ENCODE results near the gene TBL1Y.

TBL1Y gene

GRCh38 chrY:6974971-6975370 is 64.5 kb downstream of the TBL1Y start:
- H3K79me1 ChIP-seq (ENCODE audit: low read length), result no peaks in the 10 kb centered on the region
- H2AK5ac ChIP-seq (ENCODE audit: low read length), result no peak overlapping the region
- no peak for DNase-seq

GRCh38 chrY:6977783-6978182 is 67.3 kb downstream of the TBL1Y start:
- Histone ChIP-seq H2BK120ac (ENCODE audit: low read depth, low read length) (no peak overlapping the region), H2BK5ac (ENCODE audit: low read length) (no peak overlapping the region), H3K79me2 (ENCODE audit: control insufficient read depth, insufficient read depth, low read length) (no peaks in the 10 kb centered on the region), H3K79me1 (ENCODE audit: low read length) (no peaks in the 10 kb centered on the region), H3K4ac (ENCODE audit: low read depth, low read length) (no peak overlapping the region), H3K18ac (ENCODE audit: low read length) (no peak overlapping the region), H3K27me3 (ENCODE audit: insufficient read depth, low read length, poor library complexity) (no peaks in the 10 kb centered on the region), H2AK5ac (ENCODE audit: low read length) (no peak overlapping the region), H3K23ac (ENCODE audit: low read length) (no peak overlapping the region), H2BK15ac (replicated peaks; ENCODE audit: low read depth) (no peak overlapping the region), H4K8ac (ENCODE audit: low read depth, low read length) (no peak overlapping the region), H3K4me2 (ENCODE audit: low read length) (no peak overlapping the region), H3K27ac (ENCODE audit: low read depth, low read length) (no peak overlapping the region), H3K56ac (ENCODE audit: low read length) (no peak overlapping the region), H3K36me3 (ENCODE audit: control insufficient read depth, insufficient read depth, low read length) (no peaks in the 10 kb centered on the region), H4K5ac (ENCODE audit: low read length) (no peak overlapping the region), H3K9ac (ENCODE audit: low read length) (no peak overlapping the region), H3K4me1 (ENCODE audit: control insufficient read depth, low read depth, low read length) (no peaks in the 10 kb centered on the region), H3K4me3 (ENCODE audit: low read length) (no peak overlapping the region)
- WGBS (ENCODE audit: extremely low coverage, insufficient coverage, low lambda C conversion rate), result no CpG with 5 or more reads among the region's 5 CpGs
- DNase-seq, result no peak

More at GRCh38 chrY:6974971-6975370, 64.5 kb downstream of the TBL1Y start:
- Histone ChIP-seq H3K4ac (ENCODE audit: low read depth, low read length) (no peak overlapping the region), H3K9ac (ENCODE audit: low read length) (no peak overlapping the region), H3K18ac (ENCODE audit: low read length) (no peak overlapping the region), H3K27me3 (ENCODE audit: insufficient read depth, low read length, poor library complexity) (no peaks in the 10 kb centered on the region), H3K36me3 (ENCODE audit: control insufficient read depth, insufficient read depth, low read length) (no peaks in the 10 kb centered on the region), H3K4me2 (ENCODE audit: low read length) (no peak overlapping the region), H3K4me3 (ENCODE audit: low read length) (no peak overlapping the region), H2BK120ac (ENCODE audit: low read depth, low read length) (no peak overlapping the region), H2BK5ac (ENCODE audit: low read length) (no peak overlapping the region), H3K79me2 (ENCODE audit: control insufficient read depth, insufficient read depth, low read length) (no peaks in the 10 kb centered on the region), H3K4me1 (ENCODE audit: control insufficient read depth, low read depth, low read length) (no peaks in the 10 kb centered on the region), H3K56ac (ENCODE audit: low read length) (no peak overlapping the region), H3K23ac (ENCODE audit: low read length) (no peak overlapping the region), H3K27ac (ENCODE audit: low read depth, low read length) (no peak overlapping the region), H4K5ac (ENCODE audit: low read length) (no peak overlapping the region), H4K8ac (ENCODE audit: low read depth, low read length) (no peak overlapping the region), H2BK15ac (replicated peaks; ENCODE audit: low read depth) (no peak overlapping the region)
- WGBS (ENCODE audit: extremely low coverage, insufficient coverage, low lambda C conversion rate), result no CpG with 5 or more reads among the region's 4 CpGs

GRCh38 chrY:6983221-6983620 is 72.7 kb downstream of the TBL1Y start:
- Histone ChIP-seq H4K5ac (ENCODE audit: low read length) (no peak overlapping the region), H3K4me3 (ENCODE audit: low read length) (no peak overlapping the region), H2BK120ac (ENCODE audit: low read depth, low read length) (no peak overlapping the region), H2BK15ac (replicated peaks; ENCODE audit: low read depth) (no peak overlapping the region), H3K18ac (ENCODE audit: low read length) (no peak overlapping the region), H3K27me3 (ENCODE audit: insufficient read depth, low read length, poor library complexity) (no peaks in the 10 kb centered on the region), H2AK5ac (ENCODE audit: low read length) (no peak overlapping the region), H3K23ac (ENCODE audit: low read length) (no peak overlapping the region), H3K79me2 (ENCODE audit: control insufficient read depth, insufficient read depth, low read length) (no peaks in the 10 kb centered on the region), H3K36me3 (ENCODE audit: control insufficient read depth, insufficient read depth, low read length) (no peaks in the 10 kb centered on the region), H2BK5ac (ENCODE audit: low read length) (no peak overlapping the region), H3K9ac (ENCODE audit: low read length) (no peak overlapping the region), H4K8ac (ENCODE audit: low read depth, low read length) (no peak overlapping the region), H3K4ac (ENCODE audit: low read depth, low read length) (no peak overlapping the region), H3K4me2 (ENCODE audit: low read length) (no peak overlapping the region), H3K79me1 (ENCODE audit: low read length) (no peaks in the 10 kb centered on the region), H3K27ac (ENCODE audit: low read depth, low read length) (no peak overlapping the region), H3K56ac (ENCODE audit: low read length) (no peak overlapping the region), H3K4me1 (ENCODE audit: control insufficient read depth, low read depth, low read length) (no peaks in the 10 kb centered on the region)
- WGBS (ENCODE audit: extremely low coverage, insufficient coverage, low lambda C conversion rate), result no CpG with 5 or more reads among the region's 3 CpGs
- DNase-seq, result no peak

- Histone ChIP-seq H3K4me2 (ENCODE audit: low read length) (no peak overlapping the region), H3K36me3 (ENCODE audit: control insufficient read depth, insufficient read depth, low read length) (no peaks in the 10 kb centered on the region), H3K56ac (ENCODE audit: low read length) (no peak overlapping the region), H3K27me3 (ENCODE audit: insufficient read depth, low read length, poor library complexity) (no peaks in the 10 kb centered on the region), H3K79me1 (ENCODE audit: low read length) (no peaks in the 10 kb centered on the region), H3K9ac (ENCODE audit: low read length) (no peak overlapping the region), H3K27ac (ENCODE audit: low read depth, low read length) (no peak overlapping the region), H4K5ac (ENCODE audit: low read length) (no peak overlapping the region), H2BK120ac (ENCODE audit: low read depth, low read length) (no peak overlapping the region), H2BK5ac (ENCODE audit: low read length) (no peak overlapping the region), H3K79me2 (ENCODE audit: control insufficient read depth, insufficient read depth, low read length) (no peaks in the 10 kb centered on the region), H4K8ac (ENCODE audit: low read depth, low read length) (no peak overlapping the region), H3K18ac (ENCODE audit: low read length) (no peak overlapping the region), H3K23ac (ENCODE audit: low read length) (no peak overlapping the region), H3K4ac (ENCODE audit: low read depth, low read length) (no peak overlapping the region), H3K4me1 (ENCODE audit: control insufficient read depth, low read depth, low read length) (no peaks in the 10 kb centered on the region), H2BK15ac (replicated peaks; ENCODE audit: low read depth) (no peak overlapping the region), H3K4me3 (ENCODE audit: low read length) (no peak overlapping the region), H2AK5ac (ENCODE audit: low read length) (no peak overlapping the region)
- DNase-seq, result no peak
- WGBS (ENCODE audit: extremely low coverage, insufficient coverage, low lambda C conversion rate), result no CpG with 5 or more reads among the region's 1 CpG
Observed at GRCh38 chrY:6987811-6988210, 77.3 kb downstream of the TBL1Y start.

- no peak overlapping the region for H2BK5ac ChIP-seq (ENCODE audit: low read length)
- no peak overlapping the region for H4K5ac ChIP-seq (ENCODE audit: low read length)
Observed at GRCh38 chrY:6989886-6990620, 79.6 kb downstream of the TBL1Y start.

GRCh38 chrY:6992041-6992440 is 81.5 kb downstream of the TBL1Y start:
- H3K4me3 ChIP-seq (ENCODE audit: low read length), result no peak overlapping the region

More at GRCh38 chrY:6989886-6990620, 79.6 kb downstream of the TBL1Y start:
- WGBS (ENCODE audit: extremely low coverage, insufficient coverage, low lambda C conversion rate), result no CpG with 5 or more reads among the region's 6 CpGs
- H3K56ac ChIP-seq (ENCODE audit: low read length), result no peak overlapping the region
- H2BK120ac ChIP-seq (ENCODE audit: low read depth, low read length), result no peak overlapping the region
- H3K4me3 ChIP-seq (ENCODE audit: low read length), result no peak overlapping the region
- no peak for DNase-seq
- no peak overlapping the region for H3K27ac ChIP-seq (ENCODE audit: low read depth, low read length)
- H3K79me1 ChIP-seq (ENCODE audit: low read length), result no peaks in the 10 kb centered on the region
- no peak overlapping the region for H3K23ac ChIP-seq (ENCODE audit: low read length)
- no peak overlapping the region for H2AK5ac ChIP-seq (ENCODE audit: low read length)
- no peak overlapping the region for H3K4ac ChIP-seq (ENCODE audit: low read depth, low read length)
- H3K27me3 ChIP-seq (ENCODE audit: insufficient read depth, low read length, poor library complexity), result no peaks in the 10 kb centered on the region
- H3K18ac ChIP-seq (ENCODE audit: low read length), result no peak overlapping the region
- H3K9ac ChIP-seq (ENCODE audit: low read length), result no peak overlapping the region
- H3K79me2 ChIP-seq (ENCODE audit: control insufficient read depth, insufficient read depth, low read length), result no peaks in the 10 kb centered on the region
- H3K4me1 ChIP-seq (ENCODE audit: control insufficient read depth, low read depth, low read length), result no peaks in the 10 kb centered on the region
- no peak overlapping the region for H2BK15ac ChIP-seq (replicated peaks; ENCODE audit: low read depth)
- no peak overlapping the region for H3K4me2 ChIP-seq (ENCODE audit: low read length)
- H4K8ac ChIP-seq (ENCODE audit: low read depth, low read length), result no peak overlapping the region
- H3K36me3 ChIP-seq (ENCODE audit: control insufficient read depth, insufficient read depth, low read length), result no peaks in the 10 kb centered on the region

More at GRCh38 chrY:6992041-6992440, 81.5 kb downstream of the TBL1Y start:
- H3K56ac ChIP-seq (ENCODE audit: low read length), result no peak overlapping the region
- H3K4me1 ChIP-seq (ENCODE audit: control insufficient read depth, low read depth, low read length), result no peaks in the 10 kb centered on the region
- H3K18ac ChIP-seq (ENCODE audit: low read length), result no peak overlapping the region
- H2BK5ac ChIP-seq (ENCODE audit: low read length), result no peak overlapping the region
- H3K27me3 ChIP-seq (ENCODE audit: insufficient read depth, low read length, poor library complexity), result no peaks in the 10 kb centered on the region
- H4K5ac ChIP-seq (ENCODE audit: low read length), result no peak overlapping the region
- no peaks in the 10 kb centered on the region for H3K79me2 ChIP-seq (ENCODE audit: control insufficient read depth, insufficient read depth, low read length)
- H3K27ac ChIP-seq (ENCODE audit: low read depth, low read length), result no peak overlapping the region
- WGBS (ENCODE audit: extremely low coverage, insufficient coverage, low lambda C conversion rate), result no CpG with 5 or more reads among the region's 3 CpGs
- no peaks in the 10 kb centered on the region for H3K79me1 ChIP-seq (ENCODE audit: low read length)
- no peak overlapping the region for H2BK15ac ChIP-seq (replicated peaks; ENCODE audit: low read depth)
- no peak overlapping the region for H3K23ac ChIP-seq (ENCODE audit: low read length)
- no peak overlapping the region for H3K4ac ChIP-seq (ENCODE audit: low read depth, low read length)
- no peak overlapping the region for H3K9ac ChIP-seq (ENCODE audit: low read length)
- no peak overlapping the region for H4K8ac ChIP-seq (ENCODE audit: low read depth, low read length)
- no peak overlapping the region for H2BK120ac ChIP-seq (ENCODE audit: low read depth, low read length)
- no peak overlapping the region for H2AK5ac ChIP-seq (ENCODE audit: low read length)
- H3K4me2 ChIP-seq (ENCODE audit: low read length), result no peak overlapping the region
- DNase-seq, result no peak
- no peaks in the 10 kb centered on the region for H3K36me3 ChIP-seq (ENCODE audit: control insufficient read depth, insufficient read depth, low read length)
